ENCODE data around the gene ROBO1. TPM values are rescaled to one million over a fixed set of nuclear protein-coding genes. Genes with fewer than 3 reads are reported as not detected.

The ROBO1 gene
- total RNA-seq, 1 experiment from 2014 or later, result 67.6 TPM

- Histone ChIP-seq H3K9me3 (ENCODE audit: low read depth, low read length, poor library complexity, severe bottlenecking) (no peaks in the 10 kb centered on the region), H3K4me1 (ENCODE audit: insufficient read depth, low read length, poor library complexity, severe bottlenecking) (peaks cover 5% of the 10 kb centered on the region), H3K36me3 (ENCODE audit: insufficient read depth, low read length, poor library complexity, severe bottlenecking) (no peaks in the 10 kb centered on the region), H3K4me3 (ENCODE audit: low read depth, low read length, poor library complexity, severe bottlenecking) (no peak overlapping the region), H3K27ac (ENCODE audit: low read depth, low read length, poor library complexity, severe bottlenecking) (no peak overlapping the region), H3K27me3 (replicated peaks; ENCODE audit: insufficient read depth, low read depth, low read length, poor library complexity) (no peaks in the 10 kb centered on the region)
- ChIA-PET CTCF (no interaction called here), POLR2A (ENCODE audit: low non-redundant PET) (no interaction called here)
- DNase-seq (ENCODE audit: low spot score), result no peak
- BruUV-seq (replicated peaks), result no TSS peak
- TF ChIP-seq EZH2 (IDR thresholded peaks at IDR 0.05; ENCODE audit: borderline replicate concordance, low read depth, low read length, poor library complexity, severe bottlenecking) (no peak), CTCF (conservative IDR thresholded peaks at IDR 0.05; ENCODE audit: low read depth, low read length) (no peak)
- intact Hi-C loops (cut with micrococcal nuclease; ENCODE audit: unreplicated experiment), result loop anchor here (10.0 kb wide), 2 partner anchors 126 to 406 kb away; no protein-coding TSS in a partner anchor
Observed at GRCh38 chr3:79491029-79491641, 276.7 kb downstream of the ROBO1 start.

GRCh38 chr3:79490165-79491028 is 277.4 kb downstream of the ROBO1 start:
- H3K36me3 ChIP-seq (ENCODE audit: insufficient read depth, low read length, poor library complexity, severe bottlenecking), result no peaks in the 10 kb centered on the region
- BruUV-seq (replicated peaks), result no TSS peak
- peak; percentile 40 for DNase-seq (ENCODE audit: low spot score)
- intact Hi-C loops (cut with micrococcal nuclease; ENCODE audit: unreplicated experiment), result loop anchor here (10.0 kb wide), 2 partner anchors 126 to 406 kb away; no protein-coding TSS in a partner anchor
- H3K4me3 ChIP-seq (ENCODE audit: low read depth, low read length, poor library complexity, severe bottlenecking), result no peak overlapping the region
- CTCF ChIA-PET, result no interaction called here
- H3K27ac ChIP-seq (ENCODE audit: low read depth, low read length, poor library complexity, severe bottlenecking), result no peak overlapping the region
- no peaks in the 10 kb centered on the region for H3K27me3 ChIP-seq (replicated peaks; ENCODE audit: insufficient read depth, low read depth, low read length, poor library complexity)
- peaks cover 5% of the 10 kb centered on the region for H3K4me1 ChIP-seq (ENCODE audit: insufficient read depth, low read length, poor library complexity, severe bottlenecking)
- POLR2A ChIA-PET (ENCODE audit: low non-redundant PET), result no interaction called here
- TF ChIP-seq CTCF (conservative IDR thresholded peaks at IDR 0.05; ENCODE audit: low read depth, low read length) (peak; percentile 22; the same call in 1 of the 2 replicates), EZH2 (IDR thresholded peaks at IDR 0.05; ENCODE audit: borderline replicate concordance, low read depth, low read length, poor library complexity, severe bottlenecking) (no peak)
- H3K9me3 ChIP-seq (ENCODE audit: low read depth, low read length, poor library complexity, severe bottlenecking), result no peaks in the 10 kb centered on the region

GRCh38 chr3:79488407-79488806 is 279.4 kb downstream of the ROBO1 start:
- Histone ChIP-seq H3K27ac (ENCODE audit: low read depth, low read length, poor library complexity, severe bottlenecking) (no peak overlapping the region), H3K27me3 (replicated peaks; ENCODE audit: insufficient read depth, low read depth, low read length, poor library complexity) (no peaks in the 10 kb centered on the region), H3K4me3 (ENCODE audit: low read depth, low read length, poor library complexity, severe bottlenecking) (no peak overlapping the region), H3K4me1 (ENCODE audit: insufficient read depth, low read length, poor library complexity, severe bottlenecking) (peaks cover 5% of the 10 kb centered on the region), H3K36me3 (ENCODE audit: insufficient read depth, low read length, poor library complexity, severe bottlenecking) (no peaks in the 10 kb centered on the region), H3K9me3 (ENCODE audit: low read depth, low read length, poor library complexity, severe bottlenecking) (no peaks in the 10 kb centered on the region)
- no peak for TF ChIP-seq CTCF (conservative IDR thresholded peaks at IDR 0.05; ENCODE audit: low read depth, low read length)
- no peak for TF ChIP-seq EZH2 (IDR thresholded peaks at IDR 0.05; ENCODE audit: borderline replicate concordance, low read depth, low read length, poor library complexity, severe bottlenecking)
- POLR2A ChIA-PET (ENCODE audit: low non-redundant PET), result no interaction called here
- BruUV-seq (replicated peaks), result no TSS peak
- DNase-seq (ENCODE audit: low spot score), result no peak
- intact Hi-C loops (cut with micrococcal nuclease; ENCODE audit: unreplicated experiment), result no loop called here
- CTCF ChIA-PET, result no interaction called here

Data from A673 (cell line).